ENCODE data around the gene USP28.

GRCh38 chr11:113859665-113860064, 15.7 kb downstream of the USP28 start:
- TF ChIP-seq, protein P1, sequence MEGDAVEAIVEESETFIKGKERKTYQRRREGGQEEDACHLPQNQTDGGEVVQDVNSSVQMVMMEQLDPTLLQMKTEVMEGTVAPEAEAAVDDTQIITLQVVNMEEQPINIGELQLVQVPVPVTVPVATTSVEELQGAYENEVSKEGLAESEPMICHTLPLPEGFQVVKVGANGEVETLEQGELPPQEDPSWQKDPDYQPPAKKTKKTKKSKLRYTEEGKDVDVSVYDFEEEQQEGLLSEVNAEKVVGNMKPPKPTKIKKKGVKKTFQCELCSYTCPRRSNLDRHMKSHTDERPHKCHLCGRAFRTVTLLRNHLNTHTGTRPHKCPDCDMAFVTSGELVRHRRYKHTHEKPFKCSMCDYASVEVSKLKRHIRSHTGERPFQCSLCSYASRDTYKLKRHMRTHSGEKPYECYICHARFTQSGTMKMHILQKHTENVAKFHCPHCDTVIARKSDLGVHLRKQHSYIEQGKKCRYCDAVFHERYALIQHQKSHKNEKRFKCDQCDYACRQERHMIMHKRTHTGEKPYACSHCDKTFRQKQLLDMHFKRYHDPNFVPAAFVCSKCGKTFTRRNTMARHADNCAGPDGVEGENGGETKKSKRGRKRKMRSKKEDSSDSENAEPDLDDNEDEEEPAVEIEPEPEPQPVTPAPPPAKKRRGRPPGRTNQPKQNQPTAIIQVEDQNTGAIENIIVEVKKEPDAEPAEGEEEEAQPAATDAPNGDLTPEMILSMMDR (IDR thresholded peaks at IDR 0.05), result no peak
- TF ChIP-seq EZH2 (IDR thresholded peaks at IDR 0.05), result no peak
